NCI-H2171 (cell line): Measurements from ENCODE around the gene KRTAP5-4.
"Not testable (repeated sequence)": the region's sequence is repeated elsewhere in the genome, so short reads cannot be mapped to it uniquely, and the experiment has no call there.

Experiments used
- DNase-seq: peaks from one replicate; lab custom pipeline; 2025; lab: John Stamatoyannopoulos, UW

KRTAP5-4 gene

GRCh38 chr11:1652771-1653540, 31.0 kb upstream of the KRTAP5-4 start:
- no peak for DNase-seq

GRCh38 chr11:1652442-1652770, 30.5 kb upstream of the KRTAP5-4 start:
- no peak for DNase-seq

DNA sequence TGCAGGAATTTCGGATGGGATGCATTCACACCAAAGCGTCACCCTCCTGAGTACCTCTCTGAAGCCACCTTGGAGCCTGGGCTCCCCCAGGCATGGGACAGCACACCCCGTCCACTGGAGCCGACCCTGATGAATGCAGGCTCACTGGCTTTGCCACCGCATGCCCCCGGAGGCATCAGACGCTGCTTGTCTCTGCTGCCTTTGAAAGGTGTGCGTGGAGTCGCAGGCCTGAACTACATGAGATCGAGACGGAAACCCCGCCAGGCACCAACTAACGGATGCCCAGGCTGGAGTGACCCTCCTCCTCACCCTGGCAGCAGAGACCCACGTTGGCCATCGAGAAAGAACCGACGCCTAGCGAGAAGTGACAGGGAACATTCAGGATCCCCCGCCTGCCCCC, 30.1 kb upstream of the KRTAP5-4 start:
- DNase-seq: no peak

DNA sequence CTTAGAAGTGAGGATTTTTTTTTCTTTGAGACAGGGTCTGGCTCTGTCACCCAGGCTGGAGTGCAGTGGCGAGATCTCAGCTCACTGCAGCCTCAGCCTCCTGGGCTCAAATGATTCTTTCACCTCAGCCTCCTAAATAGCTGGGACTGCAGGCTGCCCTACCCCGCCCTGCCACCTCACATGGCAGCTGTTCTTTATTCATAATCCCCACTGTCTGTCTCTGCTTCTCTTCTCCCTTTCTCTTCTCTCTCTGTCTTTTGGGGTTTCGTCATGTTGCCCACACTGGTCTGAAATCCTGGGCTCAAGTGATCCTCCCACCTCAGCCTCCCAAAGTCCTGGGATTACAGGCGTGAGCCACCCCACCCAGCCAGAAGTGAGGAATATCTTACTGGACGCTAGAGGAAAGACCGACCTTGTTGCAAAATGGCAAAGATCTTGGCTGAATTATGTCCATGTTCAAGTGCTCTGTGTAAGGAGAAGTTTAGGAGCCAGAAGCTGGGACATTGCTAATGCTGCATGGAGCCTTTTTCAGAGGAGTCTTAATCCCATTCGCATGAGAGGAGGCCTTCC, 29.6 kb upstream of the KRTAP5-4 start:
- no peak for DNase-seq

DNA sequence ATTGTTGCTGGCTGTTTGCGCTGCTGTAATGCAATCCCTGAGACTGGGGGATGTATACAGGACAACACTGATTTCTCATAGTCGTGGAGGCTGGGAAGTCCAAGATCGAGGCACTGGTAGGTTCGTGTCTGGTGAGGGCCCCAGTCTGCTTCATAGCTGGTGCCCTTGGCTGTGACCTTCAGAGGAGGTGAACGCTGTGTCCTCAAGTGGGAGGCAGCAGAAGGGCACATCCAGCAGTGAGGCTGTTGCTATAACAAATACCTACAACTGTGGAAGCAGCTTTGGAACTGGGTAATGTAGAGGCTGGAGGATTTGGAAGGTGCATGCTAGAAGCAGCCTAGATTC, 29.0 kb upstream of the KRTAP5-4 start:
- DNase-seq: no peak

GRCh38 chr11:1650034-1650917, 28.3 kb upstream of the KRTAP5-4 start:
- no peak for DNase-seq

DNA sequence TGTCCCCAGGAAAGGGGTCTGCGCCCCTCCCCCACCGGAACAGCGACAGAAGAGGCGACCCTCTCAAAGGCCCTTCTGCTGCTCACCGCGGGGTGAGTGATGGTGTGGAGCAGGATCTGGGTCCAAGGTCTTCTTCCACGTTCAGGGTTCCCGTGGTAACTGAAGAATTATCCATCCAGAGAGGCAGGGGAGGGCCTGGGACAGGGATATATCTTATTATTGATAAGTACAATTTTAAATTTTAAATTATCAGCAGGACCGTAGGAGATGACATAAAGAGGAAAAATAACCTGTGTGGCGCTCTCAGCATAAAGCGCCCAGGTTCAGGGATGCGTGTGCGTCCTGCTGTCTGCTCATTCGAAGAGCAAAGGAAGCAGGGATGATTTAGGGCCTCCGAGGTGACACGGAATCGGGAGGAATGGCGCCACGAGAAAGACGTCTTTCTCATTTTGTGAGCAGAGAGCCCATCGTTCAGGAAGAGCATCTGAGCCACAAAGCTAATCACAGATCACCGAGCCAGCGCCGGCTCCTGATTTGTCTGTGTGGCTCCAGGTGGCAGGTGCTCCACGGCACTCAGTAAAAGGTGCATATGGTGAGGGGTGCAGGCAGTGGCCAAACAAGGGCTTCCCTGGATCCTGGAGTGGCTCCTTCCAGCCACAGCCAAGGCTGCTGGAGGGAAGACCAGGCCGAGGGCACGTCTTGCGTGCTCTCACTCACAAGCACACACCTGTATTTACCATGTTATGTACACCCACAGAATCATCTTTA, 26.9 kb upstream of the KRTAP5-4 start:
- no peak for DNase-seq

DNA sequence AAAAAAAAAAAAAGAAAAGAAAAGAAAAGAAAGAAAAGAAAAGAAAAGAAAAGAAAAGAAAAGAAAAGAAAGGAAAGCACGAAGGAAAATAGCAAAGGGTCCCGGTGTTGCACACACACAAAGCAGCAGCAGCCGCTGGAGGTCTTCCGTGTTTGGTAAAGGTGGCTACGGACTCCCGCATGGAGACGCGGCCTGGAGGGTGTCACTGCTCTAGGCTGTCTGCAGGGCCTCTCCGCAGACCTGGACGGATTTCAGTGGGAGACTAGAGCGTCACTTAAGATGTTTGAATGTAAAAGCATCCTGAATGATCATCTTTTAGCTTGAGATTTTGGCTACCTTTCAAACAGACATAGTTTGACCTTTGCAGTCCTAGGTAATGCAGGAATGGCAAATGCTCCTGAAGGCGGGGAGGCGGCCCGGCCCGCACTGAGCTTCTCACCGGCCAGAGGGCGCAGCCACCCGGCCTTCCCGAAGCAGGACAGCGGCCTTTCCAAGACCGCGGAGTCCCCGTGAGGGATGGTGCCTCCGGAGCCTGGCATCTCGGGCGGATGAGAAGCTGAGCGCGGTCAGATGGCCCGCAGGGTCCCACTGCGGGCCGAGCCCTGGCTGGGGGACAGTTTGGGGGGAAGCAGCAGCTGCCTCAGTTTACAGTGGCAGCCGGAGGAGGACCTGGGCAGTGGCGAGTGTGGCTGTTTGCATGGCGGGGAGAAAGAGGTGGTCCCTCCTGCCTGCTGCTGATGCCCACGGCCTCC, 26.1 kb upstream of the KRTAP5-4 start:
- no peak for DNase-seq

GRCh38 chr11:1646540-1646939, 24.6 kb upstream of the KRTAP5-4 start:
- not testable (repeated sequence) for DNase-seq

- DNase-seq: no peak
Observed at GRCh38 chr11:1645357-1645821, 23.5 kb upstream of the KRTAP5-4 start.

GRCh38 chr11:1644601-1645356, 22.8 kb upstream of the KRTAP5-4 start:
- no peak for DNase-seq

- DNase-seq: no peak
Observed at GRCh38 chr11:1643146-1643690, 21.3 kb upstream of the KRTAP5-4 start.

GRCh38 chr11:1642288-1643145, 20.6 kb upstream of the KRTAP5-4 start:
- no peak for DNase-seq

DNA sequence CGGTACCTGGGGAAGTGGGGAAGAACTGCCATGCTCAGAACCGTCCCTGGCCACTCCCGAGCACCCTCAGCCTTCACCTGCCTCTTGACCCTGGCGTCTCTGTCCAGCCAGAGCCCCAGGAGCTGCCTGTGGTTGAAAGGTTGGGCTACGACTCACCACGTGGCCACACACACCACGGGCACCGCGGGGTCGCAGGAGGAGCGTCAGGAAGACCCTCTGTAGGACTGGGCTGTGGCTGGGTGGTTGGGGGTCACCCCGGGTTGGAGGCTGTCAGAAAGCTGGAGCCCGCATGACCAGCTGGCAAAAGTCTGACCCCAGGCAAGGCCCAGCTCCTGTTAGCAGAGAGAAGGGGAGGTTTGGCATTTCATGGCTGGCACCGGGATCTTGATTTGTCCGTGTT, 19.2 kb upstream of the KRTAP5-4 start:
- DNase-seq: no peak

- no peak for DNase-seq
Observed at GRCh38 chr11:1640076-1640946, 18.4 kb upstream of the KRTAP5-4 start.

DNA sequence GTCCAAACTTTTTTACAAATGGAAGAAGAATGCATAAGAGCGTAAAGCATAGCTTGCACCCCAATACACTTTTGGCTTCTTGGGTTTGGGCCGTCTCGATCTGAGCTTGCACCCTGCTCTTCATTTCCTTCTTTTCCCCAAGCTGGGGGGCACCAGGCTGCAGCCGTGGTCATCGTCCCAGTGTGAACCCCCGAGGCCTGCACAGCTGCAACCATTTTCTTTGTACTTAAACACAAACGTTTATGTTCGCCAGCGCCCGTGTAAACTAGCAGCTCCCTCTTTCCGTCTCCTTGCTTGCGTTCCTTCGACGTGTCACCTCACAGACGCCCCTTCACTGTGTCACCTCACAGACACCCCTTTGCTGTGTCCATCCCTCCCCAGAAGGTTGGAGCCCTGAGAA, 17.7 kb upstream of the KRTAP5-4 start:
- no peak for DNase-seq

DNA sequence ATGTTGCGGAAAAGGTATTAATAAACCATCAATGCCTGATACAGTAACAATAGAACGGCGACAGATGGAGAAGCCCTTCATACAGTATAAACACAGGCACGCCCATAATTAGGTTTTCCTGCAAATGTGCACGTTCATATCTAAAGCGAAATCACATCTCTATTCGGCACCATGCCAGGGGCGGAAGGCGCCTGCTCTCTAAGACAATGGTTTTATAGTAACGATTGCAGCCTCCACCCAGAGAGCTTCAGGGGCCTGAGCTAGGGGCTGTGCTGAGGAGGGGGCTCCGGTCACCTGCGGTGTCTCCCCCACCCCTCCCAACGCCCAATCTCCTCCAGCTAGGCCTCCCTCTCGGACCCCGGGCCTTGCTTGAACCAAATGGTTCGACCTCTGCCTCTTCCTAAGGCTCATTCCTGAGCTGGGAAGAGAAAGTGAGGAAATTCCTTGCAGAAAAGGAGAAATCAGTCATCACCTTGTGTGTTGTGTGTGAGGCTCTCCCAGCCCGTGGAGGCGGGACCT, 17.2 kb upstream of the KRTAP5-4 start:
- peak; percentile 73 for DNase-seq

DNA sequence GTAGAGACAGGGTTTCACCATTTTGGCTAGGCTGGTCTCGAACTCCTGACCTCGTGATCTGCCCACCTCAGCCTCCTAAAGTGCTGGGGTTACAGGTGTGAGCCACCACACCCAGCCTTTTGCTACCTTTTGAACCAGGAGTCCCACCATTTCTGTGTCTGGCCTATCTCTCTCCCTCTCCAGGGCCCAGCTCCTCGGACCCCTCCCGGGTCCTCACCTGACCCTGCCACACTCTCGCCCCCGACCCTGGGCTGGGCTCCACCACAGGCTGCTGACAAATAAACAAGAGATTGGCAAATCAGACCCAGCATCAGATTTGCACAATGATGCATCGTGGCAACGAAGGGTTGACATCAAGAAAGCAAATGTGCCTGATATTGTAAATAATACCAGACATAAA, 16.4 kb upstream of the KRTAP5-4 start:
- DNase-seq: no peak
